K562 (cell line): Measurements from ENCODE around the gene MAST1. TPM values are rescaled to one million over a fixed set of nuclear protein-coding genes. Genes with fewer than 3 reads are reported as not detected.

Source experiments
- BRCA1 ChIP-seq, 2 experiments: fragments of 450-650 bp in 1 of 2; sonication (generic) in 1 of 2; formaldehyde crosslinking in 1 of 2; IDR thresholded peaks; 2 replicates each; pipeline versions ENCODE4 v1.5.0 to v1.6.1; 2017 to 2020; ENCODE audit warnings: mild to moderate bottlenecking in 1 of 2, missing genetic modification reagents in 1 of 2
- CHD1 ChIP-seq: fragments of 200-600 bp; sonication (generic); IDR thresholded peaks from one replicate; pipeline ENCODE4 v1.6.1; 2012; ENCODE audit warnings: mild to moderate bottlenecking, moderate library complexity, low read length, inconsistent platforms
- E4F1 ChIP-seq: fragments of 250-450 bp; sonication (Bioruptor Pico); IDR thresholded peaks from 2 replicates; pipeline ENCODE4 v1.5.0; 2021; ENCODE audit warnings: mild to moderate bottlenecking, borderline replicate concordance
- EZH2 ChIP-seq: IDR thresholded peaks from 2 replicates; pipeline ENCODE4 v1.6.1; 2012; ENCODE audit warnings: low read depth, mild to moderate bottlenecking, inconsistent platforms, low read length, borderline replicate concordance
- FIP1L1 ChIP-seq: fragments of 200-400 bp; formaldehyde crosslinking; IDR thresholded peaks from 2 replicates; pipeline ENCODE4 v1.6.1; 2018; ENCODE audit warnings: mild to moderate bottlenecking, low read depth, low read length; ENCODE audit not compliant: poor library complexity, severe bottlenecking
- GTF2B ChIP-seq: IDR thresholded peaks from 2 replicates; pipeline ENCODE4 v1.6.1; 2011; ENCODE audit not compliant: insufficient read length; ENCODE audit errors: extremely low read depth
- HCFC1 ChIP-seq: IDR thresholded peaks from 2 replicates; pipeline ENCODE4 v1.6.1; 2012; ENCODE audit warnings: low read depth, low read length, improper control_type of control experiment
- MCM7 ChIP-seq, 2 experiments: fragments of 450-650 bp; IDR thresholded peaks; 2 replicates each; pipeline ENCODE4 v1.6.1; 2016 to 2018
- RBFOX2 ChIP-seq: fragments of 200-400 bp; formaldehyde crosslinking; IDR thresholded peaks from 2 replicates; pipeline ENCODE4 v1.6.1; 2017; ENCODE audit warnings: low read depth, mild to moderate bottlenecking, low read length, moderate library complexity
- SREBF2 ChIP-seq: sonication (generic); formaldehyde crosslinking; IDR thresholded peaks from 2 replicates; pipeline ENCODE4 v1.4.0; 2020; ENCODE audit warnings: mild to moderate bottlenecking, missing genetic modification reagents
- SRF ChIP-seq, 2 experiments: fragments of 250-450, 450-650 bp in 1 of 2; sonication (Bioruptor Pico) in 1 of 2; sonication (generic) in 1 of 2; formaldehyde crosslinking; IDR thresholded peaks; 2 replicates each; pipeline versions ENCODE4 v1.5.0 to v1.5.1; 2020 to 2022; ENCODE audit warnings: mild to moderate bottlenecking in 1 of 2, missing genetic modification reagents in 1 of 2
- ZNF830 ChIP-seq: fragments of 250-450 bp; sonication (Bioruptor Pico); IDR thresholded peaks from 2 replicates; pipeline ENCODE4 v1.5.0; 2021; ENCODE audit warnings: mild to moderate bottlenecking
- polyA plus RNA-seq, 8 experiments: library from polyadenylated mRNA; depleted of rRNA in 4 of 8; stranded (reverse) in 5 of 8; unstranded in 3 of 8; fragments of >200 nt; fragmentation: Nextera tagmentation in 2 of 8; fragmentation: Illumina TruSeq in 1 of 8; extraction: Ambion mirVana in 2 of 8; extraction: Trizol in 1 of 8; gene quantifications; 2 replicates each; pipeline versions ENCODE4 v1.2.1 to v1.2.3, GENCODE V29; 2011 to 2014; ENCODE audit warnings: inconsistent platforms in 1 of 8, missing spikeins in 1 of 8
- total RNA-seq, 7 experiments: library from RNA; depleted of rRNA in 6 of 7; stranded (reverse); fragments of >200 nt in 6 of 7; fragmentation: Illumina TruSeq in 2 of 7; extraction: Trizol in 2 of 7; gene quantifications; 2 replicates each; pipeline versions ENCODE4 v1.2.1 to v1.2.3, GENCODE V29; 2011 to 2021; ENCODE audit warnings: low replicate concordance in 1 of 7
- TF ChIP-seq, protein P1 (sequence below): fragments of 450-650 bp; IDR thresholded peaks from 2 replicates; pipeline ENCODE4 v1.6.1; 2014; ENCODE audit warnings: low read depth, mild to moderate bottlenecking, moderate library complexity, borderline replicate concordance
- TF ChIP-seq, protein P2 (sequence below): sonication (generic); formaldehyde crosslinking; IDR thresholded peaks from 2 replicates; pipeline ENCODE4 v1.8.1; 2023; ENCODE audit warnings: mild to moderate bottlenecking, missing genetic modification reagents
- TF ChIP-seq, protein P3 (sequence below): fragments of 450-650 bp; IDR thresholded peaks from 2 replicates; pipeline ENCODE4 v1.6.1; 2018; ENCODE audit not compliant: partially characterized antibody

Gene MAST1
- total and polyA plus RNA-seq, 9 of the 15 experiments (the other 6 are each of a cell fraction or from before 2014, with no cell fraction given), result 0.48 to 10.3 (median 3.9) TPM

DNA sequence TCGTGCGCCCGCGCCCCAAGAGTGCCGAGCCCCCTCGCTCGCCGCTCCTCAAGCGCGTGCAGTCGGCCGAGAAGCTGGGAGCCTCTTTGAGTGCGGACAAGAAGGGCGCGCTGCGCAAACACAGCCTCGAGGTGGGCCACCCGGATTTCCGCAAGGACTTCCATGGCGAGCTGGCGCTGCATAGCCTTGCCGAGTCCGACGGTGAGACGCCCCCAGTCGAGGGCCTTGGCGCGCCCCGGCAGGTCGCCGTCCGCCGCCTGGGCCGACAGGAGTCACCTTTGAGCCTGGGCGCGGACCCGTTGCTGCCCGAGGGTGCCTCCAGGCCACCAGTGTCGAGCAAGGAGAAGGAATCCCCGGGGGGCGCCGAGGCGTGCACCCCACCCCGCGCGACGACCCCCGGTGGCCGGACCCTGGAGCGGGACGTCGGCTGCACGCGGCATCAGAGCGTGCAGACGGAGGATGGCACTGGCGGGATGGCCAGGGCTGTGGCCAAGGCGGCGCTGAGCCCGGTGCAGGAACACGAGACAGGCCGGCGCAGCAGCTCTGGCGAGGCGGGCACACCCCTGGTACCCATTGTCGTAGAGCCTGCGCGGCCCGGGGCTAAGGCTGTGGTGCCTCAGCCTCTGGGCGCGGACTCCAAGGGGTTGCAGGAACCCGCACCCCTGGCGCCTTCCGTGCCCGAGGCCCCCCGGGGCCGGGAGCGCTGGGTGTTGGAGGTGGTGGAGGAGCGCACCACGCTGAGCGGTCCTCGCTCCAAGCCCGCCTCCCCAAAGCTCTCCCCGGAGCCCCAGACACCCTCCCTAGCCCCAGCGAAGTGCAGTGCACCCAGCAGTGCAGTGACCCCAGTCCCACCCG, 35.8 kb downstream of the MAST1 start (continued):
- TF ChIP-seq GTF2B (no peak), RBFOX2 (peak; percentile 26), E4F1 (no peak), FIP1L1 (peak; percentile 12), ZNF830 (CRISPR knock-in tag) (no peak), SREBF2 (no peak), EZH2 (no peak), SRF (CRISPR knock-in tag; IDR thresholded peaks at IDR 0.05) (no peak), BRCA1 (IDR thresholded peaks at IDR 0.05) (no peak), BRCA1 (CRISPR knock-in tag; IDR thresholded peaks at IDR 0.05) (no peak), CHD1 (no peak), MCM7 (IDR thresholded peaks at IDR 0.05) (no peak), HCFC1 (no peak)
- TF ChIP-seq, protein P1, sequence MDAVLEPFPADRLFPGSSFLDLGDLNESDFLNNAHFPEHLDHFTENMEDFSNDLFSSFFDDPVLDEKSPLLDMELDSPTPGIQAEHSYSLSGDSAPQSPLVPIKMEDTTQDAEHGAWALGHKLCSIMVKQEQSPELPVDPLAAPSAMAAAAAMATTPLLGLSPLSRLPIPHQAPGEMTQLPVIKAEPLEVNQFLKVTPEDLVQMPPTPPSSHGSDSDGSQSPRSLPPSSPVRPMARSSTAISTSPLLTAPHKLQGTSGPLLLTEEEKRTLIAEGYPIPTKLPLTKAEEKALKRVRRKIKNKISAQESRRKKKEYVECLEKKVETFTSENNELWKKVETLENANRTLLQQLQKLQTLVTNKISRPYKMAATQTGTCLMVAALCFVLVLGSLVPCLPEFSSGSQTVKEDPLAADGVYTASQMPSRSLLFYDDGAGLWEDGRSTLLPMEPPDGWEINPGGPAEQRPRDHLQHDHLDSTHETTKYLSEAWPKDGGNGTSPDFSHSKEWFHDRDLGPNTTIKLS, result no peak
- TF ChIP-seq, protein P2, sequence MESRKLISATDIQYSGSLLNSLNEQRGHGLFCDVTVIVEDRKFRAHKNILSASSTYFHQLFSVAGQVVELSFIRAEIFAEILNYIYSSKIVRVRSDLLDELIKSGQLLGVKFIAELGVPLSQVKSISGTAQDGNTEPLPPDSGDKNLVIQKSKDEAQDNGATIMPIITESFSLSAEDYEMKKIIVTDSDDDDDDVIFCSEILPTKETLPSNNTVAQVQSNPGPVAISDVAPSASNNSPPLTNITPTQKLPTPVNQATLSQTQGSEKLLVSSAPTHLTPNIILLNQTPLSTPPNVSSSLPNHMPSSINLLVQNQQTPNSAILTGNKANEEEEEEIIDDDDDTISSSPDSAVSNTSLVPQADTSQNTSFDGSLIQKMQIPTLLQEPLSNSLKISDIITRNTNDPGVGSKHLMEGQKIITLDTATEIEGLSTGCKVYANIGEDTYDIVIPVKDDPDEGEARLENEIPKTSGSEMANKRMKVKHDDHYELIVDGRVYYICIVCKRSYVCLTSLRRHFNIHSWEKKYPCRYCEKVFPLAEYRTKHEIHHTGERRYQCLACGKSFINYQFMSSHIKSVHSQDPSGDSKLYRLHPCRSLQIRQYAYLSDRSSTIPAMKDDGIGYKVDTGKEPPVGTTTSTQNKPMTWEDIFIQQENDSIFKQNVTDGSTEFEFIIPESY (CRISPR knock-in tag), result peak; percentile 83
- TF ChIP-seq, protein P3, sequence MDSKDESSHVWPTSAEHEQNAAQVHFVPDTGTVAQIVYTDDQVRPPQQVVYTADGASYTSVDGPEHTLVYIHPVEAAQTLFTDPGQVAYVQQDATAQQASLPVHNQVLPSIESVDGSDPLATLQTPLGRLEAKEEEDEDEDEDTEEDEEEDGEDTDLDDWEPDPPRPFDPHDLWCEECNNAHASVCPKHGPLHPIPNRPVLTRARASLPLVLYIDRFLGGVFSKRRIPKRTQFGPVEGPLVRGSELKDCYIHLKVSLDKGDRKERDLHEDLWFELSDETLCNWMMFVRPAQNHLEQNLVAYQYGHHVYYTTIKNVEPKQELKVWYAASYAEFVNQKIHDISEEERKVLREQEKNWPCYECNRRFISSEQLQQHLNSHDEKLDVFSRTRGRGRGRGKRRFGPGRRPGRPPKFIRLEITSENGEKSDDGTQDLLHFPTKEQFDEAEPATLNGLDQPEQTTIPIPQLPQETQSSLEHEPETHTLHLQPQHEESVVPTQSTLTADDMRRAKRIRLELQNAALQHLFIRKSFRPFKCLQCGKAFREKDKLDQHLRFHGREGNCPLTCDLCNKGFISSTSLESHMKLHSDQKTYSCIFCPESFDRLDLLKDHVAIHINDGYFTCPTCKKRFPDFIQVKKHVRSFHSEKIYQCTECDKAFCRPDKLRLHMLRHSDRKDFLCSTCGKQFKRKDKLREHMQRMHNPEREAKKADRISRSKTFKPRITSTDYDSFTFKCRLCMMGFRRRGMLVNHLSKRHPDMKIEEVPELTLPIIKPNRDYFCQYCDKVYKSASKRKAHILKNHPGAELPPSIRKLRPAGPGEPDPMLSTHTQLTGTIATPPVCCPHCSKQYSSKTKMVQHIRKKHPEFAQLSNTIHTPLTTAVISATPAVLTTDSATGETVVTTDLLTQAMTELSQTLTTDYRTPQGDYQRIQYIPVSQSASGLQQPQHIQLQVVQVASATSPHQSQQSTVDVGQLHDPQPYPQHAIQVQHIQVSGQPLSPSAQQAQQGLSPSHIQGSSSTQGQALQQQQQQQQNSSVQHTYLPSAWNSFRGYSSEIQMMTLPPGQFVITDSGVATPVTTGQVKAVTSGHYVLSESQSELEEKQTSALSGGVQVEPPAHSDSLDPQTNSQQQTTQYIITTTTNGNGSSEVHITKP, result no peak
